Measurements from ENCODE around the gene AGT. TPM values are rescaled to one million over a fixed set of nuclear protein-coding genes. Genes with fewer than 3 reads are reported as not detected.

The AGT gene
- total RNA-seq, 1 experiment from 2014 or later, result 41.9 TPM

DNA sequence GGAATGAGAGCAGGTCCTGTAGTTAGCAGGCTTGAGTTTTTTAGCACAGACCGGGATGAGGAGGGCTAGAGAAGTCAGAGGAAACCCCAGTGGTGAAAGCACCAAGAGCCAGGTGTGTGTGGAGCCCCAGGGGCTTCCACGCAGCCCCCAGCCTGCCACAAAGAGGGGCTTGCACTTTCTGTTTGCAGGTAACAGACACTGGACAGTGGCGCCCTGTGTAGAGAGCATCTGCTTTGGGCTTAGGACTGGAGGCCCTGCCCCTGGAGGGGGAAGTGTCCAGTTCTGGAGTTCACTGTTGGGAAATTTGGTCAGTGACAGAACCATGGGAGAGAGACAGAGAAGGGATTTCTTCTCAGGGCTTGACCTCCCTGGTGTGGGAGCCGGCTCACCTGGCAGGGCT lies 19.5 kb downstream of the AGT start:
- DNase-seq, result no peak
- TF ChIP-seq, protein P1, sequence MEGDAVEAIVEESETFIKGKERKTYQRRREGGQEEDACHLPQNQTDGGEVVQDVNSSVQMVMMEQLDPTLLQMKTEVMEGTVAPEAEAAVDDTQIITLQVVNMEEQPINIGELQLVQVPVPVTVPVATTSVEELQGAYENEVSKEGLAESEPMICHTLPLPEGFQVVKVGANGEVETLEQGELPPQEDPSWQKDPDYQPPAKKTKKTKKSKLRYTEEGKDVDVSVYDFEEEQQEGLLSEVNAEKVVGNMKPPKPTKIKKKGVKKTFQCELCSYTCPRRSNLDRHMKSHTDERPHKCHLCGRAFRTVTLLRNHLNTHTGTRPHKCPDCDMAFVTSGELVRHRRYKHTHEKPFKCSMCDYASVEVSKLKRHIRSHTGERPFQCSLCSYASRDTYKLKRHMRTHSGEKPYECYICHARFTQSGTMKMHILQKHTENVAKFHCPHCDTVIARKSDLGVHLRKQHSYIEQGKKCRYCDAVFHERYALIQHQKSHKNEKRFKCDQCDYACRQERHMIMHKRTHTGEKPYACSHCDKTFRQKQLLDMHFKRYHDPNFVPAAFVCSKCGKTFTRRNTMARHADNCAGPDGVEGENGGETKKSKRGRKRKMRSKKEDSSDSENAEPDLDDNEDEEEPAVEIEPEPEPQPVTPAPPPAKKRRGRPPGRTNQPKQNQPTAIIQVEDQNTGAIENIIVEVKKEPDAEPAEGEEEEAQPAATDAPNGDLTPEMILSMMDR (IDR thresholded peaks at IDR 0.05; ENCODE audit: insufficient read depth in 1 of 2, low read depth in 1 of 2, low read length in 1 of 2, severe bottlenecking in 1 of 2, unreplicated experiment in 1 of 2), result no peak
- H3K9me3 Mint-ChIP-seq (ENCODE audit: unreplicated experiment), result no peaks in the 10 kb centered on the region
- no TSS peak for BruUV-seq (replicated peaks)
- H3K27ac Mint-ChIP-seq (ENCODE audit: unreplicated experiment), result peak overlapping the region; percentile 17
- H3K36me3 ChIP-seq (ENCODE audit: control insufficient read depth, insufficient read depth, low read length), result peaks cover 3% of the 10 kb centered on the region
- H3K4me3 Mint-ChIP-seq (ENCODE audit: unreplicated experiment), result no peak overlapping the region
- no peaks in the 10 kb centered on the region for H3K4me1 ChIP-seq
- peaks cover 40% of the 10 kb centered on the region for H3K36me3 Mint-ChIP-seq (ENCODE audit: insufficient read depth, unreplicated experiment)
- H3K27me3 ChIP-seq (replicated peaks; ENCODE audit: control insufficient read depth, insufficient read depth, low read length), result no peaks in the 10 kb centered on the region
- no peaks in the 10 kb centered on the region for H3K9me3 ChIP-seq
- H3K4me3 ChIP-seq (ENCODE audit: low read depth, low read length), result no peak overlapping the region
- CTCF ChIA-PET, result no interaction called here
- H3K4me1 Mint-ChIP-seq (ENCODE audit: low read depth, unreplicated experiment), result peaks cover 6% of the 10 kb centered on the region
- H3K27me3 Mint-ChIP-seq (ENCODE audit: insufficient read depth, unreplicated experiment), result no peaks in the 10 kb centered on the region
- POLR2A ChIA-PET, result no interaction called here
- intact Hi-C loops (cut with micrococcal nuclease; ENCODE audit: unreplicated experiment), result no loop called here

DNA sequence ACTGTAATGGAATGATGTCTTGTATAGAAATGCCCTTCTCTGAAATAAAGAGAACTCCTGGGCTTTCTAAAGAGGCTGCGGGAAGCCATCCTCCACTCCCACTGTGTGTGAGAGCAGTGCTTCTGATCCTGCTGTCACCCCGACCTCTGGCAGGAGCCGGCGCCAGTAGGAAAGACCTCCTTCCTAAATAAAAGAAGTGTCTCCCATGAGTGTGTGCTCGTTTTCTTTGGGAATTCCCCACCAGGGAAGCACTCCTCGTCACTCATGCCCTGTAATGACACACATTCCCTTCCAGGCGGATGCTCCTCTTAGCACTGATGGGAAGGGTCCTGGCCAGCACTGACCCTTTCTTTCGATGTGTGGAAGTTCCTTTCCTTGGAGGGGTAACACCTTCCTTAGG lies 20.1 kb downstream of the AGT start:
- CTCF ChIA-PET, result no interaction called here
- TF ChIP-seq, protein P1 (IDR thresholded peaks at IDR 0.05; ENCODE audit: insufficient read depth in 1 of 2, low read depth in 1 of 2, low read length in 1 of 2, severe bottlenecking in 1 of 2, unreplicated experiment in 1 of 2), result no peak
- no TSS peak for BruUV-seq (replicated peaks)
- Histone ChIP-seq H3K36me3 (ENCODE audit: control insufficient read depth, insufficient read depth, low read length) (peaks cover 3% of the 10 kb centered on the region), H3K9me3 (no peaks in the 10 kb centered on the region), H3K27me3 (replicated peaks; ENCODE audit: control insufficient read depth, insufficient read depth, low read length) (no peaks in the 10 kb centered on the region), H3K4me3 (ENCODE audit: low read depth, low read length) (no peak overlapping the region), H3K4me1 (no peaks in the 10 kb centered on the region)
- Mint-ChIP-seq H3K4me3 (ENCODE audit: unreplicated experiment) (no peak overlapping the region), H3K27me3 (ENCODE audit: insufficient read depth, unreplicated experiment) (no peaks in the 10 kb centered on the region), H3K27ac (ENCODE audit: unreplicated experiment) (peak overlapping the region; percentile 17), H3K4me1 (ENCODE audit: low read depth, unreplicated experiment) (peaks cover 6% of the 10 kb centered on the region), H3K9me3 (ENCODE audit: unreplicated experiment) (no peaks in the 10 kb centered on the region), H3K36me3 (ENCODE audit: insufficient read depth, unreplicated experiment) (peaks cover 44% of the 10 kb centered on the region)
- DNase-seq, result no peak
- intact Hi-C loops (cut with micrococcal nuclease; ENCODE audit: unreplicated experiment), result no loop called here
- POLR2A ChIA-PET, result no interaction called here

DNA sequence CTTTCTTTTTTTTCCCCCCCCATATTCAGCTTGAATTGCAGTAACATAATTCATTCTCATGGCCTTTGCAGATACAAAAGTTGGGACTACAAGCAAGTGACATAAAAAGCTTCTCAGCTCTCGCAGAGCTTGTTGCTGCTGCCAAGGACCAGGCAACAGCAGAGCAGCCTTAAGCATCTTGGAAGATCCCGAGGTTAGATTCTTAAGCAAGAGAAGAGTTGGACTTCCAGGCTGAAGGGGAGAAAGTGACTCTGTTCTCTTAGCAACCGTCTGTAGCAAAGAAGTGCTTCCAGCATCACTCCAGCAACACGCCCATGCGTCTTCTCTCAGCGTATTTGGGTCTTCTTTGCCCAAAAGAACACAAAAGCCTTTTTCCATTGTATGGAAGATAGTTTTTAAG lies 20.7 kb downstream of the AGT start:
- Histone ChIP-seq H3K27me3 (replicated peaks; ENCODE audit: control insufficient read depth, insufficient read depth, low read length) (no peaks in the 10 kb centered on the region), H3K4me3 (ENCODE audit: low read depth, low read length) (no peak overlapping the region), H3K9me3 (no peaks in the 10 kb centered on the region), H3K4me1 (no peaks in the 10 kb centered on the region), H3K36me3 (ENCODE audit: control insufficient read depth, insufficient read depth, low read length) (peaks cover 3% of the 10 kb centered on the region)
- no peak overlapping the region for H3K4me3 Mint-ChIP-seq (ENCODE audit: unreplicated experiment)
- H3K27me3 Mint-ChIP-seq (ENCODE audit: insufficient read depth, unreplicated experiment), result no peaks in the 10 kb centered on the region
- ChIA-PET POLR2A (interaction anchor here (0.6 kb wide), 1 partner anchor 155 kb away, joined by 3 read pairs; no protein-coding TSS in a partner anchor), CTCF (no interaction called here)
- BruUV-seq (replicated peaks), result no TSS peak
- TF ChIP-seq, protein P1 (IDR thresholded peaks at IDR 0.05; ENCODE audit: insufficient read depth in 1 of 2, low read depth in 1 of 2, low read length in 1 of 2, severe bottlenecking in 1 of 2, unreplicated experiment in 1 of 2), result no peak
- H3K4me1 Mint-ChIP-seq (ENCODE audit: low read depth, unreplicated experiment), result peaks cover 3% of the 10 kb centered on the region
- no peak overlapping the region for H3K27ac Mint-ChIP-seq (ENCODE audit: unreplicated experiment)
- no peaks in the 10 kb centered on the region for H3K9me3 Mint-ChIP-seq (ENCODE audit: unreplicated experiment)
- peaks cover 48% of the 10 kb centered on the region for H3K36me3 Mint-ChIP-seq (ENCODE audit: insufficient read depth, unreplicated experiment)
- no peak for DNase-seq
- intact Hi-C loops (cut with micrococcal nuclease; ENCODE audit: unreplicated experiment), result no loop called here
